BJ (cell line): ENCODE results near the gene RHO. TPM values are rescaled to one million over a fixed set of nuclear protein-coding genes. Genes with fewer than 3 reads are reported as not detected.

Experiments used
- CTCF ChIA-PET: fragments of 350-600 bp; formaldehyde crosslinking; extraction: SDS; loops from one replicate; lab custom pipeline; 2021; ENCODE audit warnings: antibody characterized with exemption, inconsistent platforms; lab: Yijun Ruan, JAX
- POLR2A ChIA-PET: fragments of 300-600 bp; sonication (Branson Sonifier 250); formaldehyde crosslinking; extraction: SDS; loops from one replicate; lab custom pipeline; 2021; ENCODE audit warnings: antibody characterized with exemption; lab: Charles Lee
- DNase-seq: peaks from one replicate; pipeline ENCODE4 v3.0.0-alpha.2; 2011; ENCODE audit warnings: low read depth
- H3K27me3 ChIP-seq: 2 replicates; pipeline ENCODE4 v1.6.0; 2011; ENCODE audit warnings: low read length; ENCODE audit not compliant: control insufficient read depth, insufficient read depth
- H3K36me3 ChIP-seq: 2 replicates; pipeline ENCODE4 v1.5.1; 2011; ENCODE audit warnings: low read length; ENCODE audit not compliant: control insufficient read depth, insufficient read depth
- H3K4me3 ChIP-seq: 2 replicates; pipeline ENCODE4 v1.5.1; 2011; ENCODE audit warnings: low read depth, mild to moderate bottlenecking, control low read depth, low read length
- CTCF ChIP-seq: IDR thresholded peaks from 2 replicates; pipeline ENCODE4 v1.5.1; 2011; ENCODE audit warnings: low read depth, mild to moderate bottlenecking, control low read depth, inconsistent platforms, low read length, moderate library complexity; ENCODE audit not compliant: insufficient read depth
- polyA plus RNA-seq: library from polyadenylated mRNA; depleted of rRNA; stranded (reverse); fragments of >200 nt; gene quantifications from 2 replicates; pipeline ENCODE4 v1.2.3, GENCODE V29; 2011

Gene RHO
- polyA plus RNA-seq, 1 experiment: not detected

DNA sequence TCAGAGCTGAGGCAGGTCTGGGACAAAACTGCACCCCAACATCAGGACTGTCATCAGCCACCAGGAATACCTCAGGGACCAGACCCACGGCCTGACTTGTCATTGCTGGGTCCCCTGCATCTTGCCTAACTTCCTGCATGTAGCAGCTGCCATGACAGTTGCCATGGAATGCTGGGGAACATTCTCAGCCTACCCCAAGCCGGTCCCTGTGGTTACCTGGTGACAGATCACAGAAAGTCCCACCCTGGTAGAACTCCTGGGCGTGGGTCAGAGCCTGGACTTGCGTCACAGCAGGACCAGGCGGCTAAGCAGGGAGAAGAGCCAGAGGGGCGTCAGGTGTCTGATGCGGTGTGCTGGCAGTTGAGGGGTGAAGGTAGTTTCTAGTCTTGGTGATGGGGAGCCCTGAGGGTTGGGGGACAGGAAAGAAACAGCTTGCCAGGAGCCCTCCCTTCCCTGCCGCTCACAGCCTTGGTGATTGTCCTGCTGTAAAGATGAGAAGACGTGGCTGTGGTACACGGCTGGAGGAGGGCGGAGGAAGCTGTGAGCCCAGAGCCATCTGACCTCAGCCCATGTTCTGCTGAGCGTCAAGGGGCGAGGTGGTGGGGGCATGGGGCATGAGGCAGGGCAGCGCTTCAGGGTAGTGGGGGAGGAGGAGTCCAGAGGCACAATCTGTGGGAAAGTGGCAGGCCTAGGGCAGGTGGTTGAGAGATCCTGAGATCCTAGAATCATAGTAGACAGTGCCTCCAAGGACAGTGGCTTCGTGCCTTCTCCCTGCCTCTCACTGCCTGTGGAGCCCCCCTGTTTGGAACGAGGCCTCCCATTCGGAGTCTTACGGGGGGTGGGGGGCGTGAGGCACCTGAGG lies 19.9 kb downstream of the RHO start:
- no peaks in the 10 kb centered on the region for H3K36me3 ChIP-seq
- CTCF ChIA-PET: interaction anchor here (1.5 kb wide), 1 partner anchor 11 kb away, joined by 3 read pairs; no protein-coding TSS in a partner anchor
- POLR2A ChIA-PET: no interaction called here
- DNase-seq: no peak
- H3K27me3 ChIP-seq: no peaks in the 10 kb centered on the region
- no peak for TF ChIP-seq CTCF
- H3K4me3 ChIP-seq: no peak overlapping the region

DNA sequence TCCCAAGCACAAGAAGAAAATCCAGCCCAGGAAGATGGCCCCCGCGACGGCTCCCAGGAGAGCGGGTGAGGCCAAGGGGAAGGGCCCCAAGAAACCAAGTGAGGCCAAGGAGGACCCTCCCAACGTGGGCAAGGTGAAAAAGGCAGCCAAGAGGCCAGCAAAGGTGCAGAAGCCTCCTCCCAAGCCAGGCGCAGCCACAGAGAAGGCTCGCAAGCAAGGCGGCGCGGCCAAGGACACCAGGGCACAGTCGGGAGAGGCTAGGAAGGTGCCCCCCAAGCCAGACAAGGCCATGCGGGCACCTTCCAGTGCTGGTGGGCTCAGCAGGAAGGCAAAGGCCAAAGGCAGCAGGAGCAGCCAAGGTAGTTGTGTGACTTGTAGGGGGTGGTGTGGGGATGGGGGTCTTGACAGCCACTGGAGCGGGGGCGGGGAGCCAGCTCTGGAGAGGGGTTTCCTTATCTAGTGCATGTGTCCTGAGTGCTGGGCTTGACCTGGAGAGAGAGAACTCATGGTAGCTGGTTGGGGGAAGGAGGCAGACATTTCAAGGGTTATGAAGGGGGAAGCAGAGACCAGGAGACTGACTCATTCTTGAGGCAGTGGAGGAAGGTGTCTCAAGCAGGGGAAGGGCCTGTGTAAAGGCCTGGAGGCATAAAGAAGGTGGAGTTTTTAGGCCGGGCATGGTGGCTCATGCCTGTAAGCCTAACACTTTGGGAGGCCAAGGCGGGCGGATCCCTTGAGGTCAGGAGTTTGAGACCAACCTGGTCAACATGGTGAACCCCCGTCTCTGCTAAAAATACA lies 20.8 kb downstream of the RHO start:
- no peak for DNase-seq
- CTCF ChIA-PET: interaction anchor here (1.1 to 1.3 kb wide), 2 partner anchors 10 to 15 kb away, joined by 4 to 5 read pairs; no protein-coding TSS in a partner anchor
- Histone ChIP-seq H3K36me3 (no peaks in the 10 kb centered on the region), H3K4me3 (no peak overlapping the region), H3K27me3 (no peaks in the 10 kb centered on the region)
- POLR2A ChIA-PET: no interaction called here
- no peak for TF ChIP-seq CTCF

DNA sequence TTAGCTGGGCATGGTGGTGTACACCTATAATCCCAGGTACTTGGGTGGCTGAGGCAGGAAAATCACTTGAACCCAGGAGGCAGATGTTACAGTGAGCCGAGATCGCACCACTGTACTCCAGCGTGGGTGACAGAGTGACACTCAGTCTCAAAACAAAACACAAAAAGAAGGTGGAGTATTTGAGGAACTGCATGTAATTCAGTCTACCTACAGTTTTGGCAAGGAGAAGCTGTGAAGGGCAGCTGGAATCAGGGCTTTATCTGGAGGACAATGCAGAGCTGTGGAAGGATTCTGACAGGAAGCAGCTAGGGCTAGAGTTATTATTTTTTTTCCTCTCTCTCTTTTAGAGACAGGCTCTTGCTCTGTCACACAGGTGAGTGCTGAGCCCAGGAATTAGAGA lies 21.4 kb downstream of the RHO start:
- Histone ChIP-seq H3K36me3 (no peaks in the 10 kb centered on the region), H3K27me3 (no peaks in the 10 kb centered on the region), H3K4me3 (no peak overlapping the region)
- DNase-seq: no peak
- ChIA-PET POLR2A (no interaction called here), CTCF (interaction anchor here (1.1 to 1.3 kb wide), 2 partner anchors 10 to 15 kb away, joined by 4 to 5 read pairs; no protein-coding TSS in a partner anchor)
- no peak for TF ChIP-seq CTCF

- CTCF ChIA-PET: interaction anchor here (0.7 to 0.8 kb wide), 2 partner anchors 62 kb away, joined by 3 read pairs; no protein-coding TSS in a partner anchor
- Histone ChIP-seq H3K27me3 (no peaks in the 10 kb centered on the region), H3K36me3 (peaks cover 13% of the 10 kb centered on the region), H3K4me3 (no peak overlapping the region)
- no peak for TF ChIP-seq CTCF
- POLR2A ChIA-PET: interaction anchor here (0.5 kb wide), 1 partner anchor 1784 kb away, joined by 4 read pairs; no protein-coding TSS in a partner anchor
- DNase-seq: no peak
These were observed 24.0 kb downstream of the RHO start for GRCh38 chr3:129552287-129553050.
